Small intestine (tissue), 7 donors: ENCODE data around the gene CARD14. TPM values are rescaled to one million over a fixed set of nuclear protein-coding genes. Genes with fewer than 3 reads are reported as not detected.
"Not testable (repeated sequence)": the region's sequence is repeated elsewhere in the genome, so short reads cannot be mapped to it uniquely, and the experiment has no call there.

Experiments used
- DNase-seq, 2 donors: peaks; one replicate each; pipeline versions ENCODE4 v3.0.0 to v3.0.0-alpha.2; 2013
- FAIRE-seq: peaks from 2 replicates; lab custom pipeline; 2012; peaks lifted over from hg19 to GRCh38; lab: Jason Lieb, UNC
- H3K27ac ChIP-seq, 3 donors: one replicate each; pipeline ENCODE4 v1.5.1; 2013; ENCODE audit warnings: low read length in 2 of 3, mild to moderate bottlenecking in 2 of 3, control low read depth in 1 of 3, inconsistent platforms in 1 of 3, low read depth in 1 of 3, moderate library complexity in 1 of 3
- H3K27me3 ChIP-seq, 3 donors: one replicate each; pipeline ENCODE4 v1.6.1; 2013; ENCODE audit warnings: low read length in 3 of 3, inconsistent platforms in 1 of 3; ENCODE audit not compliant: control insufficient read depth in 3 of 3, insufficient read depth in 3 of 3
- H3K36me3 ChIP-seq, 3 donors: one replicate each; pipeline ENCODE4 v1.6.1; 2013; ENCODE audit warnings: low read length in 3 of 3, inconsistent platforms in 1 of 3, low read depth in 1 of 3, mild to moderate bottlenecking in 1 of 3, moderate library complexity in 1 of 3; ENCODE audit not compliant: control insufficient read depth in 3 of 3, insufficient read depth in 2 of 3
- H3K4me1 ChIP-seq, 3 donors: one replicate each; pipeline ENCODE4 v1.6.1; 2013; ENCODE audit warnings: low read length in 2 of 3, inconsistent platforms in 1 of 3, low read depth in 1 of 3, mild to moderate bottlenecking in 1 of 3, moderate library complexity in 1 of 3; ENCODE audit not compliant: control insufficient read depth in 3 of 3, insufficient read depth in 2 of 3
- H3K4me3 ChIP-seq, 3 donors: one replicate each; pipeline ENCODE4 v1.5.1; 2013; ENCODE audit warnings: low read length in 3 of 3, control low read depth in 1 of 3, inconsistent platforms in 1 of 3, low read depth in 1 of 3, mild to moderate bottlenecking in 1 of 3, moderate library complexity in 1 of 3
- H3K9me3 ChIP-seq, 2 donors: one replicate each; pipeline ENCODE4 v1.6.1; 2013; ENCODE audit warnings: low read depth in 1 of 2, low read length in 1 of 2; ENCODE audit not compliant: control insufficient read depth in 2 of 2, insufficient read depth in 1 of 2
- WGBS, 3 donors: extraction: QIAGEN DNeasy Blood & Tissue Kit; methylation state at CpG; one replicate each; pipeline ENCODE4 v1.1.7; 2013; 5-methylcytosine and 5-hydroxymethylcytosine counted together
- polyA plus RNA-seq, 4 donors: library from polyadenylated mRNA; stranded (reverse) in 3 of 4; unstranded in 1 of 4; fragments of 200-250 nt in 3 of 4; fragments of 120-200 nt in 1 of 4; gene quantifications; one replicate each; pipeline versions ENCODE4 v1.2.1 to v1.2.3, GENCODE V29; 2013
- donor health status: healthy with polysubstance abuse.
- donor health status: control.
- donor health status: control.
- donor health status: Bipolar disorder and iron deficiency.
- donor health status: healthy.

CARD14 gene
- polyA plus RNA-seq, 4 donors = 0.81 to 3.1 (median 1.5) TPM

DNA sequence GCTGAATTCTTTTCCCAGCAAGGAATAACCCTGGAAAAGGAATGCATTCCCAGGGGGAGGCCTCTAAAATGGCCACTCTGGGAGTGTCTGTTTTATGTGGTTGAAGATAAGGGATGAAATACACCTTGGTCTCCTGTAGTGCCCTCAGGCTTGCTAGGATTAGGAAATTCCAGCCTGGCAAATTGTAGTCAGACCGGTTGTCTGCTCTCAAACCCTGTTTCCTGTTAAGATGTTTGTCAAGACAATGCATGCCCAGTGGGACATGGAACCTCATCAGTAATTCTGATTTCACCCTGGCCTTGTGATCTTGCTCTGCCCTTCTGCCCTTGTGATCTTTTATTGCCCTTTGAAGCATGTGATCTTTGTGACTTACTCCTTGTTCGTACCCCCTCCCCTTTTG is 14.2 kb upstream of the CARD14 start:
- WGBS, 3 donors = 18 to 48% (median 18%) methylated on average over 1 to 2 of the region's 2 CpGs
- not testable (repeated sequence) for FAIRE-seq, DNase-seq, H3K4me1 ChIP-seq, H3K36me3 ChIP-seq, H3K27ac ChIP-seq, H3K27me3 ChIP-seq, H3K4me3 ChIP-seq
- H3K9me3 ChIP-seq = peaks cover 0 to 22% of the 10 kb centered on the region in 2 donors

GRCh38 chr17:80158846-80159245 is 11.0 kb upstream of the CARD14 start:
- 60 to 72% (median 61%) methylated on average over 2 of the region's 2 CpGs for WGBS, 3 donors
- FAIRE-seq (no peak), DNase-seq (no peak)
- Histone ChIP-seq H3K9me3 (peaks cover 0 to 16% of the 10 kb centered on the region in 2 donors), H3K4me1 (no peaks in the 10 kb centered on the region), H3K4me3 (no peak overlapping the region), H3K27me3 (peaks cover 0 to 9% (median 0%) of the 10 kb centered on the region in 3 donors), H3K36me3 (no peaks in the 10 kb centered on the region), H3K27ac (no peak overlapping the region)

GRCh38 chr17:80160536-80160935 is 9.3 kb upstream of the CARD14 start:
- H3K9me3 ChIP-seq = peaks cover 0 to 12% of the 10 kb centered on the region in 2 donors
- no peak for FAIRE-seq
- 29 to 32% (median 30%) methylated on average over 3 of the region's 3 CpGs for WGBS, 3 donors

DNA sequence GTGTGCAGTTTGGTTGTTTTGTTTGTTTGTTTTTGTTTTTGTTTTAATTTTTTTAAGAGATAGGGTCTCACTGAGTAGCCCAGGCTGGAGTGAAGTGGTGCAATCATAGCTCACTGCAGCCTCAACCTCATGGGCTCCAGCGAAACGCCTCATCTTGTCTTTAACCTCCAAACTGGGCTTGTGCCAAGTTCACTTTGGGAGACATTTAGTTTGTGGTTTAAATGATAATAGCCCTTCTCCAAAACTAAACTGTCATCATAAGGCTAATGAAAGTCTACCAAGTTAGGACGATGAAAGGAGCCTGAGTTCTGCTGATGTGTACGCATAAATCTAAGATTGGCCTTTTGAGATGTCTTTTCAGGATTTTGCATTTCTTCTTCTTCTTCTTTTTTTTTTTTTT is 6.5 kb upstream of the CARD14 start:
- no peaks in the 10 kb centered on the region for H3K9me3 ChIP-seq
- FAIRE-seq (no peak), DNase-seq (no peak)
- peaks cover 0 to 9% (median 0%) of the 10 kb centered on the region in 3 donors for H3K27me3 ChIP-seq
- WGBS, 3 donors = 79 to 82% (median 81%) methylated on average over 4 of the region's 4 CpGs
- H3K36me3 ChIP-seq = no peaks in the 10 kb centered on the region
- H3K4me3 ChIP-seq = no peak overlapping the region
- no peak overlapping the region for H3K27ac ChIP-seq
- no peaks in the 10 kb centered on the region for H3K4me1 ChIP-seq

More at GRCh38 chr17:80160536-80160935, 9.3 kb upstream of the CARD14 start:
- no peak for DNase-seq
- H3K27ac ChIP-seq = no peak overlapping the region
- H3K4me3 ChIP-seq = no peak overlapping the region
- no peaks in the 10 kb centered on the region for H3K36me3 ChIP-seq
- H3K4me1 ChIP-seq = no peaks in the 10 kb centered on the region
- peaks cover 0 to 9% (median 0%) of the 10 kb centered on the region in 3 donors for H3K27me3 ChIP-seq

GRCh38 chr17:80164185-80164584 is 5.6 kb upstream of the CARD14 start:
- no peaks in the 10 kb centered on the region for H3K4me1 ChIP-seq
- DNase-seq = no peak
- H3K4me3 ChIP-seq = no peak overlapping the region
- H3K9me3 ChIP-seq = peaks cover 0 to 3% of the 10 kb centered on the region in 2 donors
- FAIRE-seq = no peak
- no peak overlapping the region for H3K27ac ChIP-seq
- H3K27me3 ChIP-seq = peaks cover 0 to 13% (median 0%) of the 10 kb centered on the region in 3 donors
- WGBS, 3 donors = 77 to 83% (median 79%) methylated on average over 11 of the region's 11 CpGs
- H3K36me3 ChIP-seq = no peaks in the 10 kb centered on the region

DNA sequence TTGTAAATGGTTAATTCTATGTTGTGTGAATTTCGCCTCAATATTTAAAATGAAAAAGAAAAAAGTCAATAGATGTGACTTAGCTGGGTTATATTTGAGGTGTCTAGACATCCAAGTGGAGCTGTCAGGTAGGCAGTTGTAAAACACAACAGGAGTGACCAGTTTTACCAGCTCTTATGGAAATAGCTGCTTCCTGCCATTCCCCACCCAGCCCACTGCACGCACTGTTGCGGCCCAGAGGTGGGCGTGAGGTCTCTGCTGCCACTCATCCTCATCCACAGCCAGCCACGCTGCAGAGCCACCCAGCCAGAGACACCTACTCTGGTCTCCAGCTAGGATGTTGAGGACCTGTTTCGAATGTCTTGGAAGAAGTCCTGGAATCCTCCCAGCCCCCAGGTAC is 3.4 kb upstream of the CARD14 start:
- DNase-seq (no peak), FAIRE-seq (no peak)
- no peak overlapping the region for H3K27ac ChIP-seq
- H3K4me3 ChIP-seq = no peak overlapping the region
- no peaks in the 10 kb centered on the region for H3K36me3 ChIP-seq
- H3K4me1 ChIP-seq = no peaks in the 10 kb centered on the region
- H3K9me3 ChIP-seq = peaks cover 0 to 4% of the 10 kb centered on the region in 2 donors
- 73 to 77% (median 73%) methylated on average over 6 of the region's 6 CpGs for WGBS, 3 donors
- peaks cover 0 to 6% (median 0%) of the 10 kb centered on the region in 3 donors for H3K27me3 ChIP-seq

- WGBS, 3 donors = 79 to 87% (median 85%) methylated on average over 5 of the region's 5 CpGs
- peaks cover 0 to 6% (median 0%) of the 10 kb centered on the region in 3 donors for H3K27me3 ChIP-seq
- H3K36me3 ChIP-seq = no peaks in the 10 kb centered on the region
- FAIRE-seq (no peak), DNase-seq (no peak)
- H3K9me3 ChIP-seq = peaks cover 0 to 4% of the 10 kb centered on the region in 2 donors
- no peak overlapping the region for H3K4me3 ChIP-seq
- no peak overlapping the region for H3K27ac ChIP-seq
- no peaks in the 10 kb centered on the region for H3K4me1 ChIP-seq
These were observed 1.5 kb upstream of the CARD14 start for GRCh38 chr17:80168371-80168770.

DNA sequence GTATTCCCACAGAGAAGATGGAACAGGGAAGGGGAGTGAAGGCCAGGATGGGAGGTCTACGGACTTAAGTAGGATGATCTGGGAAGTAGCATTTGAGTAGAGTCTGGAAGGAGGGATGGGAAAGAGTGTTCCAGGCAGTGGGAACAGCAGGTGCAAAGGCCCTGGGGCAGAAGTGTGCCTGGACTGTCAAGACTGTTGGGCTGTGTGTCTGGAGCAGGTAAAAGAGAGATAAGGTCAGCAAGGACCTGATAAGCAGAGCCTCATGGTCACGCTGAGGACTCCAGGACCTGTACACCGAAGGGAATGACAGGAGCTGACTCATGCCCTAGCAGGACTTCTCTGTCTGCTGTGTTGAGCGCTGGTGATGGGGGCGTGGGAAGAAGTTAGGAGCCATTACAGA is 723 bp upstream of the CARD14 start:
- Histone ChIP-seq H3K4me1 (no peaks in the 10 kb centered on the region), H3K9me3 (peaks cover 0 to 4% of the 10 kb centered on the region in 2 donors), H3K27ac (no peak overlapping the region), H3K27me3 (peaks cover 0 to 6% (median 0%) of the 10 kb centered on the region in 3 donors), H3K36me3 (no peaks in the 10 kb centered on the region), H3K4me3 (no peak overlapping the region)
- FAIRE-seq = no peak
- WGBS, 3 donors = 80 to 90% (median 86%) methylated on average over 5 of the region's 5 CpGs
- no peak for DNase-seq

DNA sequence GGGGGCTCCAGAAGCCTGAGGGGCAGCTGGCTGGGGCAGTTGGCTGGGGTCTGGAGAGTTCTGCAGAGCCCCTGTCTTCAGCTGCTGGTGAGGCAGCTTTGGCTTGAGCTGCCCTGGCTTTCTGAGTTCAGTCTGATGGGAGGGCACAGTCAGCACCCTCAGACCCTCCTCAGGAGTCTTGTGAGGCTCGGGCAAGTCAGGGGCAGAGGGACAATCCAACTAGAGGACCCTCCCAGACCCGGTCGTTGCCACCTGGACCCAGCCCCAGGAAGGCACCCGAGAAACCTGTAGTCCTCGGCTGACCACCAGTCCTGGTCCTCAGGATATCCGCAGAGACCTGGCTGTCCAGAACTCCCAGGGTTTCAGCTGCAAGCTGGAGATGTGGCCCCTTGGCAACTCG is 1.9 kb downstream of the CARD14 start:
- 75 to 86% (median 76%) methylated on average over 7 of the region's 7 CpGs for WGBS, 3 donors
- no peak for FAIRE-seq

More for the DNA sequence above, 1.9 kb downstream of the CARD14 start:
- no peak overlapping the region for H3K27ac ChIP-seq
- H3K4me1 ChIP-seq = no peaks in the 10 kb centered on the region
- peaks cover 0 to 4% of the 10 kb centered on the region in 2 donors for H3K9me3 ChIP-seq
- H3K36me3 ChIP-seq = no peaks in the 10 kb centered on the region
- H3K27me3 ChIP-seq = peaks cover 0 to 6% (median 0%) of the 10 kb centered on the region in 3 donors
- H3K4me3 ChIP-seq = no peak overlapping the region
- no peak for DNase-seq
